HG03354 (cell line): ENCODE data around the gene PPID.
"Not testable (repeated sequence)": the region's sequence is repeated elsewhere in the genome, so short reads cannot be mapped to it uniquely, and the experiment has no call there.

Source experiments
- ATAC-seq: cut with Tn5 transposase; IDR thresholded peaks from one replicate; pipeline ENCODE4 v1.9.1; 2021; ENCODE audit warnings: mild to moderate bottlenecking; ENCODE audit not compliant: unreplicated experiment, poor library complexity, severe bottlenecking

Gene PPID

DNA sequence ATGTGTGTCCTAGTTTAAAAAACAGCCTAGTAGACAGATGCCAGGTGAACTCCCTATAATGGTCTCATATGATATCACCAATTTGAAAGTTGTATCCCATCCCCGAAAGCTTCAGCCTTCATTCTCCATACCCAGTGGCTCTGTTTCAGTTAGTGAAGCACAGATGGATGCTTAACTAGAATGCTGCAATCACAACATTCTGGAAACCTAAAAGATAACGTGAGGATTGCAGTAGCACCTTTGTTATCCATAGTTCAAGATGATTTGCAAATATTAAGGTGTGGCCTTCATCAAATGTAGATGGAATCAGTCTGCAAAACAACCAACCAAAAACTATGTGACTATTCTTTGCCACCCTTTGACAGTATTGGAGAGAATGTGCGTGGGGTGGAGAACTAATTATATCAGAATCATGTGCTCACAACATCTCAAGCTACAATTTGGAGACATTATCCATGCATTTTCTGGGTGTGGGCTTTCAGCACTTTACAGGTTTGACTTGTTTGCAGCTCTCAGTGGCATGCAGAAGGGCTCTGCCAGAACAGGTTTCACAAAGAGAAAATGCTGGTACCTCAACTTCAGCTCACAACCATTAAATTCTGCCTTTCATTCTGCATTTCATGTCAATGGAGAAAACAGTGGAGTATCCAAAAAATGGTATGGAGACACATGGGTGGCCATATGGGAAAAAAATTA lies 18.3 kb upstream of the PPID start:
- ATAC-seq: no peak

DNA sequence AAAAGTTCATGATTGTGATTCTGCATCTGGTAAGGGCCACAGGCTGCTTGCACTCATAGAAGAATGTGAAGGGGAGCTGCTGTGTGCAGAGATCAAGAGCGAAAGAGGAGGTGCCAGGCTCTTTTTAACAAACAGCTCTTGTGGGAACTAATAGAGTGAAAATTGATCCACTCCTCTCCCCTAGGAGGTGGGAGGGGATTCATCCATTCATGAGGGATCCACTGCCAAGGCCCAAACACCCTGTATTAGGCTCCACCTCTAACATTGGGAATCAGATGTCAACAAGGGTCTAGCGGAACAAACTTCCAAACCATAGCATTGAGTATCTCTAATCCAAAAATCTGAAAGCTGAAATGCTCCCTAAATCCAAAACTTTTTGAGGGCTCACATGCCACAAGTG lies 16.4 kb upstream of the PPID start:
- no peak for ATAC-seq

DNA sequence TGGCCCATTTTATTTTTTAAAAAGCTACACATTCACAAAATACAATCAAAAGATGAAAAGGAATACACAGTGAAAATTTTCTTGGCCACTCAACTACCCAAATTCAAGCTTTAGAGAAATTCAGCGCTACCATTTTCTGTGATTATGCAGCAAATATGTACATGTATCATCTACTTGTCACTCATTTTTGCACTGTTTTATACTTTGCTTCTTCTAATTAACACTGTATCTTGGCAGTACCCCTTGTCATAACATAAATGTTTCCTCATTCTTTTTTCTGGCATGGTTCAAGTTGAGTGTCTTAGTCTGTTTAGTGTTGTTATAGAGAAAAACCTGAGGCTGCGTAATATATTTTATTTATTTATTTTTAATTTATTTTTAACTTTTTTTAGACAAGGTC lies 15.7 kb upstream of the PPID start:
- ATAC-seq: no peak

DNA sequence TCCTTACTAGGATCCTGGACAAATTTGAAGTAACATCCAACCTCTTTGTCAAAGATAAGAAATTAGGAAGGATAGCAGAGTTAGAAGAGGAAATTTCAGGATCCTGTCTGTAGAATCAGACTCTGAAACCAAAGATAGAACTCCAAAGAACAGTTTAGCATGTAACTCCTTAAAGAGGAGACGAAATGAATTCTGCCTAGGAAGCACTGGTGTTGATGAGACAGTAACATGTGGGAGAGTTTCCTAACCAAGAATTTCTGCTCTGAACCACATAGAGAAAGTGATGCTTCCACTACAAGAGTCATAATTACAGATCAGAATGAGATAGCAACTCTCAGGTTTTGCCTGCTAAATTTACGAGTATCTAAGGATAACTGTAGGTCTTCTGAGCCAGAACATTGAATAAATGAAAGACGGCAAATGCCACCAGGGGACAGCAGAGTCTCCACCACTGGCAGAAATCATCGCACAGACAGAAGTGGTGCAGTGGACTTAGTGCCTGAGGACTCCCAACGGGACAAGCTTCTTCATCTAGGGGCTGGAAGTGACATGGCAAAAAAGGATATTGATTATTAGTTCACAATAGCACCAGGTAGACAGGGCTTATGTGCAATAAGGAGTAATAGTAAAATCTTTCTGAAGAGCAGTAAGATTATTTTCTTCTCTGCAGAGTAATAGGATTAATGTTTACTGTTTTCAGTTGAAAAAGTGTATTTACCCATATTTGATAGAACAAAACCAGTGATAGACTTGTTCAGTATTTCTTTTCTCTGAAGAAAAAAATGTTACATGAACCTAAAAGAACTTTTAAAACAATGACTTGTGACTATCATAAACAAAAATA lies 6.7 kb upstream of the PPID start:
- ATAC-seq: peak; percentile 88

DNA sequence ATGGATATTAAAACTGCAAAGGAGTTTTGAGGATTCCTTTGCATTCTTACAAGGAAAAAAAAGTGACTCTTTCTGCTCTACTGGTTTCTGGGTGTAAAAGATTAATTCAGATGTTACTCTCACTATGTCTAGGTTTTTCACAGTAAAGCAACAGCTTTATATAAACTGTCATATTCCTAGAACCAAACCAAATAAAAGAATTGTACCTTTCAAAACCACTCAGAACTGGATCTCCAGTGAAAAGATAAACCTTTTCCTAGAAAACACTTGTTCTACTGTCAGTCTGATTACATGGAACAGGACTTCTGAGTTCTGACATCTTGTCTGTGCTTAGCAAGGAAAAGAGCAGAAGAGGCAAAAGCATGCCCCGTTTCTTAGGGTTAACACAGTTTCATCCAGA lies 5.0 kb upstream of the PPID start:
- ATAC-seq: no peak

DNA sequence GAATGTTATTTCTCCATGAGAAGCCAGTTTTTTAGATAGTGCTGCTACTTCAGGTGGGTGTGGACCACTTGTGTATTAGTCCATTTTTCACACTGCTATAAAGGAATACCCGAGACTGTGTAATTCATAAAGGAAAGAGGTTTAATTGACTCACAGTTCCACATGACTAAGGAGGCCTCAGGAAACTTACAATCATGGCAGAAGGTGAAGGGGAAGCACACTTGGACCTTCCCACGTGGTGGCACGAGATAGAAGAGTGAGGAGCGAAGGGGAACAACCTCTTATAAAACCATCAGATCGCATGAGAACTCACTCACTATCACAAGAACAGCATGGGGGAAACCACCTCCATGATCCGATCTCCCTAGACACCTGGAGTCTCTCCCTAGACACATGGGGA lies 3.4 kb upstream of the PPID start:
- no peak for ATAC-seq

DNA sequence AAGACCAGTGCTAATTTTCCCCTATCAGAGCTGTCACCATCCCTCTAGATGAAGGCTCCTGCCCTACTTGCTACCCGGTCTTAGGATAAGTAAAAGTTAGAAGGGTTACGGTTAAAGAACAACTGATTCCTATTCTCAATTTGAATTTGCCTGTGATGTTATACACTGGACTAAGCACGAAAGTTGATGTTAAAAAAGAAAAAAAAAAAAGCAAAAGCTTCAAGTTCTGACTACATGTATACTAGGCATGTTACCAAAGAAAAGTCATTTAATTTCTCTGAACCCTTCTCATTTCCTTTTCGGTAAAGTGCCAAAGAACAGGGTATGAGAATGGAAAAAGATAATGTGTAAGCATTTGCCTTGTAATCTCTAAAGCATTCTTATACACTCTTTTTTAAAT lies 1.4 kb upstream of the PPID start:
- ATAC-seq: no peak

DNA sequence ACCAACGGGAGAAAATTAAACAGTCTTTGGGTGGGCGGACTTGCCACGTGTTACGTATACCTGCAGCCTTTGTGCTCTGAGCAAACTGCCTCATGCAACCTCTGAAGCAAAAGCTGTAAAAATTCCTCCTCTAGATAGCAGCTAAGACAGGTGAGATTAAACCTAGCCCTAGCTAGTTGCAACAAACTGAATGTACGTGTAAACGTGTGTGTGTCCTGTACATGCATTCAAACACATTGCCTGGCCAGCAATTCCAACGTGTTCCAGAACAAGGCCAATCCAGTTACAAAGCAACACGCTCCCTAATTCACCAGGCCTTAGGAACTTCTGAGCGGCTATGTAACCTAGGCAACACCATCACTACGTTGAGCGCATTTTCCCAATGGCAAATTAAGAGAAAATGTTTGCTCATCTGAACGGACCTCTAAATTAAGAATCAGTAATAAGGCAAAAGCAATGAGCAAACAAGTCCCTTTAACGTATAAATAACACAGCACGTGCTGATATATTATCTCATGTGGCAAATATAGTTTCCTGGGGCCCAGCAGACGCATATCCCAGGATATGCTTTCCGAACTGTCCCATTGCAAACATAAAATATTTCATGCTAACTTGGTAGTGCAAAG lies 792 bp downstream of the PPID start:
- ATAC-seq: peak; percentile 18

DNA sequence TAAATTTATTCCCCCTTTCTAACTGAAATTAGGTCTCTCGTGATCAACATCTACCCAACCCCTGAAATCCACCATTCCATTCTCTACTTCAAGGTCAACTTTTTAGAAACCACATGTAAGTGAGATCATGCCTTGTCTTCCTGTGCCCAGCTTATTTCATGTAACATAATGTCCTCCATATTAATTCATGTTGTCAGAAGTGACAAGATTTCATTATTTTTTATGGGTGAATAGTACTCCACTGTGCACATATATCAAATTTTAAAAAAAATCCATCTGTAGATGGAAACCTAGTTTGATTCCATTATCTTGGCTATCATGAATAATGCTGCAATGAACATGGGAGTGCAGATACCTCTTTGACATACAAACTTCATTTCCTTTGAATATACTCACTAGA lies 1.5 kb downstream of the PPID start:
- ATAC-seq: no peak

DNA sequence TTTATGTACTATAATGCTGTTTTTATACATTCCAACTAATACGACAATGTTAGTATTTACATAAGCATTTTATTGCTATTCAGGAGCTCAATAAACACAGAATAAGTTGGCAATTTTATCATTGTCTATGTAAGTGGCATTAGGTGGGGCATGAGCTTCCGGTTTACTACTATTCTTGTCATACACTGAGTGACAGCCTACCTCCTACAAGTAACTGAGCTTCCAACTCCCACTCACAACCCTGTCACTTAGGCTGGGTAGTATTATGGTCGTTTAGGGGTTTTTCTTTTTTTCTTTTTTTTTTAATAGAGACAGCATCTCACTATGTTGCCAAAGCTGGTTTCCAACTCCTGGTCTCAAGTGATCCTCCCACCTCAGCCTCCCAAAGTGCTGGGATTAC lies 7.4 kb downstream of the PPID start:
- no peak for ATAC-seq

DNA sequence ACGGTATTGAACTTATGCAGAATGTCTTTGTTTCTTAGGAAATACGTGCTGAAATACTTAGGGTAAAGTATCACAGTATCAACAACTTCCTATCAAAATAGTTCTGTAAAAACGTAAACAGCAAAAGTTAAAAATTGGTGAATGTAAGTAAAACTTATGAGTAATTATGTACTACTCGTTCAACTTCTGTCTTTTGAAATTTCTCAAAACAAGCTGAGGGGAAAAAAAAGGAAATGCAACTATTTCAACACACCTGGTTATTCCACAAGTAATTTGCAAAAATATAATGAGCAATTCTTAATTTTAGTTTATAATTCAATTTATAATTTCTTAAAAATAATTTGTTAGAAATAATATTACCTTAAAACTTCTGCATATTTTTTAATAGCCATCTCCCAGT lies 8.3 kb downstream of the PPID start:
- ATAC-seq: no peak

DNA sequence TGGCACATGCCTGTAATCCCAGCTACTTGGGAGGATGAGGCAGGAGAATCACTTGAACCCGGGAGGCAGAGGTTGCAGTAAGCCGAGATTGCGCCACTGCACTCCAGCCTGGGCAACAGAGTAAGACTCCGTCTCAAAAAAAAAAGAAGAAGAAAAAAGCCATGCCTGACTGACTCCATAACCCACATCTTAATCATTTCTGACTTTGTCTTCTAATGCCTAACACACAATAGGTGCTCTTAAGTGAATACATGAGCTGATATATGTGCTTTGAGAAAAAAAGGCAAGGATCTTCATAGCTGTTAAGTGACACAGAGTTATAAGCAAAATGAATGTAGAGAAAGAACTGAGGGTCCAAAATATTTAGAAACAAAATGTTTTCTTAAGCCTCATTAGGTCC lies 10.6 kb downstream of the PPID start:
- ATAC-seq: not testable (repeated sequence)

DNA sequence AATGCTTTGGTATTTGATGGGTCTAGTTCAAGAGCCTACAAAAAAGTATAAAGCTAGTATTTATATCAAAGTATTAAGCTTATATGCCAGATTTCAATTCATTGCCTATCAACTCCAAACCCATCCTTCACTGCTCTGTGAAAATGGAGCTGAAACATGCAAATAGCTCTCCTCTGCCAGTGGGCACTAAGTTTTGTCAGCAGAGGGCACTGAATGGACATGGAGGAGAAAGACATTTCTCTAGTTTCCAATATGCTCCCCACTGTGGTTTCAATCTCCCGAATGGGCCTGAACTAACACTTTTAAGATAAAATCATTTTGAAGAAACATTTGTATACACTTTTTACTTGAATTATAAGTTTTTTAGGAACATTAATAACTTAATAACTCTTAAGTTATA lies 12.4 kb downstream of the PPID start:
- no peak for ATAC-seq

DNA sequence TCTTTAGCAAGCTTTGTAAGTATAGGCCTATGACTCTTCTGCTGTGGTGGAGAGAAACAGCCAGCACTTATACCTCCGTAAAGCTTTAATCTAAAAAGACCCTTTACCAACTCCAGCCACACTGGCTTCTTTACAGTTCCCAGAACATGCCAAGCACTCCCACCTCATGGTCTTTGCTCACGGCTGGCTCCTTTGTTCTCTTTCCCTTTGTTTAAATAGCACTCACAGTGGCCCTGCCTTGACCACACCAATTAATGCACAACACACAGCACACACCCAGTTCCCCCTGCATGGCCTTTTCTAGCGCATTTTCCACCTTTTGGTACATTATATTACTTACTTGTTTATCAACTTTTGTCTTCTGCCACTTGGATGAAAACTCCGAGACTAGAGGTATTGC lies 18.9 kb downstream of the PPID start:
- no peak for ATAC-seq

DNA sequence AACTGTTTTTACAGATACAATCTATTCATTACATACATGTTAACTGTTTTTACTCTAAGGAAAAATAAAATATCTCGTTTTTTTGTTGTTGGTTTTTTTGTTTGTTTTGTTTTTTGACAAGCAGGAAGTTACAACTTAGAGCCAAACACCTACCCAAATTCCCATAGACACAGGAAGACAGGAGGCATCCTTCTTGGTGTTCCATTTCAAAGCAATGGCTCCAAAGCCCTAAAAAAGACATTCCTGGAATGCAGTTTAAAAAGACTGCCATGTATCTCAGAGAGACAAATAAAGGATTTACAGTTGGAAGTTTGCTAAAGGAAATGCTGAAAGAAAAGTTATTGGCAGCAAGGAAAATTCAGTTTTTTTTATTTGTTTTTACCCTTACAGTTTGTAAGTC lies 34.4 kb downstream of the PPID start:
- ATAC-seq: no peak

DNA sequence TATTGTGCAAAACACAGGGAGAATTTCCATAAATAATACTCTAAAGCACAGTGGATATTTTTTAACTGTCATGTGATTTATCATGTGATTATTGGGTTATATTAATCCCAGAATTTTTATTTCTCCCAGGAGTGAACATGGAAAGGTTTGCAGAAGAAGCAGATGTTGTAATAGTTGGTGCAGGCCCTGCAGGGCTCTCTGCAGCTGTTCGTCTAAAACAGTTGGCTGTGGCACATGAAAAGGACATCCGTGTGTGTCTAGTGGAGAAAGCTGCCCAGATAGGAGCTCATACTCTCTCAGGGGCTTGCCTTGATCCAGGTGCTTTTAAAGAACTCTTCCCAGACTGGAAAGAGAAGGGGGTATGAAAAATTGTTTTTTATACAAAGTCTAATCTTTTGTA lies 41.1 kb downstream of the PPID start:
- ATAC-seq: no peak

DNA sequence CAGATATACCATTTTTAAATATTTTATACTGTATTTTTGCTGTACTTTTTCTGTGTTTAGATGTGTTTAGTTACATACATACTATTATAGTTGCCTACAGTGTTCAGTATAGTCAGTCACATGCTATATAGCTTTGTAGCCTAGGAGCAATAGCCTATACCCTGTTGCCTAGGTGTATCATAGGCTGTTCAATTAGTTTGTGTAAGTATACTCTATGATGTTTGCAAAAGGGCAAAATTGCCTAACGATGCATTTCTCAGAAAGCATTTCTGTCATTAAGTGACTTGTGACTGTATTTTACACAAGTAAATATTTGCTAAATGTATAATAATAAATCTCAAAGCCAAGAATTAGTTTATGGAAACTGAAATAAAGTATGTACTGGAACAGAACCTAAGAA lies 41.6 kb downstream of the PPID start:
- no peak for ATAC-seq

DNA sequence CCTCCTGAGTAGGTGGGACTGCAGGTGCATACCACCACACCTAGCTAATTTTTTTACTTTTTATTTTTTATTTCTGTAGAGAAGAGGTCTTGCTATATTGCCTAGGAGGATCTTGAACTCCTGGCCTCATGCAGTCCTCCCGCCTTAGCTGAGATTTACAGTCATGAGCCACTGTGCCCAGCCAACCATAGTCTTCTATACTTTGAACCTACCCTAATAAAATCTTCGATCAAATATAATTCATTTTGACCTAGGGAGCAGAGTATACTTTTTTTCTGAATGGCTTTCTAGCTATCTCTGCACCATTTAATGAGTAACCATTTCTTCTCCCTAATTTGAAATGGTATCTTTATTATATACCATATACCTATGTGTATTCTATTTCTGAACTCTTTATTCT lies 44.4 kb downstream of the PPID start:
- no peak for ATAC-seq

DNA sequence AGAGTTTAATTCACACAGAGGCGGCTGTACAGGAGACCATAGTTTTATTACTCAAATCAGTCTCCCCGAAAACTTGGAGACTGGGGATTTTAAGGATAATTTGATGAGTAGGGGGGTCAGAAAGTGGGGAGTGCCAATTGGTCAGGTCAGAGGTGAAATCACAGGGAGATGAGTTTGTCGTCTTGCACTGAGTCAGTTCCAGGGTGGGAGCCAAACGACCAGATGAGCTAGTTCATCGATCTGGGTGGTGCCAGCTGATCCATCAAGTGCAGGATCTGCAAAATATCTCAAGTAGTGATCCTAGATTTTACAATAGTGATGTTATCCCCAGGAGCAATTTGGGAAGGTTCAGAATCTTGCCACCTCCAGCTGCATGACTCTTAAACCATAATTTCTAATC lies 47.1 kb downstream of the PPID start:
- no peak for ATAC-seq

DNA sequence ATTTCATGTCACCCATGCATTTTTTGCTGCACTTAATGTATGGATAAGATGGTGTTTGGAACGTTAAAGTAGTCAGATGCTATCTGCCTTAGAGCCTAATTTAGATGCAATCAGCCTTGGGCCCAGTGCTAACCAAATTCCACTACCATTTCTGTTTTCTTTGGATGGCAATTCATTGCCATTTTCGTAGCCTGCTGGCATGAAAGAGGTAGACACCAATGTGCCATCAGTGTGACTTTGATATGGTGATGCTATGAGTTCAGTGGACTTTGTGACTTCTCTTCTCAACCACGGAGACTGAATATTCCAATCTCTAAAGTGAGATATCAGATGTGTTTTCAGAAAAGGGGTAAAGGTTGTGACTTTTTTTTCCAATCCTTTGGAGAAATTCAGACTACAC lies 49.6 kb downstream of the PPID start:
- no peak for ATAC-seq
